ENCODE results near the gene TBX10. TPM values are rescaled to one million over a fixed set of nuclear protein-coding genes. Genes with fewer than 3 reads are reported as not detected.
A peak's percentile ranks its signal among the peaks of the same experiment; 100 is the strongest.

Gene TBX10
- total and polyA plus RNA-seq, 2 of the 8 experiments (the other 6 are each of a cell fraction or from before 2014, with no cell fraction given): 0.09 TPM; not detected in 1

GRCh38 chr11:67667490-67668191, 28.1 kb upstream of the TBX10 start:
- Histone ChIP-seq H2BK15ac (ENCODE audit: low read length) (no peak overlapping the region), H3K9me3 (ENCODE audit: insufficient read depth in 2 of 2, low read depth in 1 of 2, low read length in 1 of 2) (no peaks in the 10 kb centered on the region), H4K20me1 (replicated peaks in 1 of 2; ENCODE audit: control insufficient read depth in 1 of 2, insufficient read depth in 2 of 2, low read length in 2 of 2) (peaks cover 0 to 2% of the 10 kb centered on the region in 2 experiments), H3K4me1 (replicated peaks in 1 of 4; ENCODE audit: control insufficient read depth in 3 of 4, insufficient read depth in 4 of 4, low read length in 3 of 4) (no peaks in the 10 kb centered on the region), H2BK12ac (ENCODE audit: low read depth, low read length) (no peak overlapping the region), H2AFZ (ENCODE audit: low read length) (no peak overlapping the region), H3K4me2 (ENCODE audit: insufficient read depth in 1 of 2, low read depth in 2 of 2, low read length in 2 of 2) (no peak overlapping the region), H3K27ac (ENCODE audit: low read depth, low read length) (no peak overlapping the region; the same call in 1 of the 2 replicates), H3K27me3 (replicated peaks in 1 of 4; ENCODE audit: control insufficient read depth in 3 of 4, extremely low read depth in 1 of 4, insufficient read depth in 3 of 4, low read length in 3 of 4) (no peaks in the 10 kb centered on the region), H3K79me1 (ENCODE audit: low read depth, low read length) (no peaks in the 10 kb centered on the region), H4K8ac (ENCODE audit: extremely low read depth, insufficient read depth, low read length) (peak overlapping the region; percentile 53; the same call in 1 of the 2 replicates), H3K18ac (ENCODE audit: extremely low read depth, low read length) (no peak overlapping the region), H2BK5ac (ENCODE audit: low read depth, low read length) (no peak overlapping the region), H2BK120ac (replicated peaks; ENCODE audit: low read depth, low read length) (no peak overlapping the region), H4K91ac (replicated peaks; ENCODE audit: insufficient read length, low read length) (no peak overlapping the region), H3K23ac (ENCODE audit: insufficient read length) (no peak overlapping the region), H3K56ac (replicated peaks; ENCODE audit: insufficient read length, low read depth, low read length) (no peak overlapping the region), H2BK20ac (ENCODE audit: low read length) (no peak overlapping the region), H3K9ac (replicated peaks in 1 of 4; ENCODE audit: extremely low read depth in 1 of 4, low read depth in 3 of 4, low read length in 3 of 4) (no peak overlapping the region), H3K4me3 (ENCODE audit: extremely low read depth in 1 of 4, insufficient read depth in 2 of 4, low read depth in 3 of 4, low read length in 4 of 4) (no peak overlapping the region), H3K36me3 (ENCODE audit: control insufficient read depth in 2 of 4, insufficient read depth in 4 of 4, low read length in 3 of 4) (no peaks in the 10 kb centered on the region), H3K79me2 (ENCODE audit: control insufficient read depth in 1 of 2, insufficient read depth in 2 of 2, low read length in 2 of 2) (no peaks in the 10 kb centered on the region), H3K23me2 (ENCODE audit: low read depth, low read length) (peaks cover 14% of the 10 kb centered on the region; the same call in 1 of the 2 replicates), H2AK5ac (ENCODE audit: low read depth, low read length) (no peak overlapping the region), H3K14ac (ENCODE audit: insufficient read length) (no peak overlapping the region), H3K4ac (replicated peaks; ENCODE audit: insufficient read length, low read depth, low read length) (no peak overlapping the region), H4K5ac (ENCODE audit: insufficient read length, low read depth, low read length) (no peak overlapping the region)
- POLR2A ChIA-PET (ENCODE audit: partially characterized antibody): interaction anchor here (1.2 kb wide), 1 partner anchor 41 kb away, joined by 3 read pairs; no protein-coding TSS in a partner anchor
- CTCF ChIA-PET (ENCODE audit: partially characterized antibody): interaction anchor here (0.6 to 4.4 kb wide), 11 partner anchors 8 to 124 kb away, joined by 3 to 29 read pairs (median 4); partner anchors contain the start of gene NUDT8
- DNase-seq (ENCODE audit: low read depth in 1 of 2, low spot score in 2 of 2) (no peak), FAIRE-seq (no peak)
- 93% methylated on average over 11 of the region's 26 CpGs; no CpG with 5 or more reads in 1 of the 2 experiments for WGBS, 2 experiments (ENCODE audit: extremely low coverage in 1 of 2, insufficient coverage in 1 of 2, insufficient read length in 1 of 2, insufficient replicate concordance in 2 of 2, low coverage in 1 of 2, low lambda C conversion rate in 2 of 2, missing lambda C conversion rate in 1 of 2)
- TF ChIP-seq SP1 (IDR thresholded peaks at IDR 0.05; ENCODE audit: low read depth, low read length) (no peak), SIX5 (IDR thresholded peaks at IDR 0.05; ENCODE audit: low read depth, low read length) (no peak), TEAD4 (IDR thresholded peaks at IDR 0.05; ENCODE audit: low read depth, low read length) (no peak), CEBPB (IDR thresholded peaks at IDR 0.05; ENCODE audit: low read depth, low read length) (no peak), RBBP5 (IDR thresholded peaks at IDR 0.05; ENCODE audit: borderline replicate concordance, low read depth, low read length) (no peak)
